GM18861 (cell line): ENCODE results near the gene PROM1.

Experiments
- ATAC-seq: cut with Tn5 transposase; IDR thresholded peaks from one replicate; pipeline ENCODE4 v1.9.1; 2021; ENCODE audit not compliant: unreplicated experiment

Gene PROM1

DNA sequence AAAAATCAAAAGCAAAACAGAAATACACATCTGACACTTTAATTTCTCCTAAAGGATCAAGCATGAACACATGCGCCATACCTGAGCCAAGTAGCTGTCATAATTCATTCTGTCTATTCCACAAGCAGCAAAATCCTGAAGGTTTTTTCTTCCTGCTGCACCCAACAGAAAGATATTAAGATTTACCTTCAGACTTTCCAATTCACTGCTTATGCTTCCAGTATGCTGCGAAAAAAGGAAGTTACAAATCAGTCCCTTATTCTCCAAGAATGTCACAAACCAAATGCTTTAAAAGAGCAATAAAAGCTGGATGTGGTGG is 91.7 kb downstream of the PROM1 start:
- no peak for ATAC-seq

DNA sequence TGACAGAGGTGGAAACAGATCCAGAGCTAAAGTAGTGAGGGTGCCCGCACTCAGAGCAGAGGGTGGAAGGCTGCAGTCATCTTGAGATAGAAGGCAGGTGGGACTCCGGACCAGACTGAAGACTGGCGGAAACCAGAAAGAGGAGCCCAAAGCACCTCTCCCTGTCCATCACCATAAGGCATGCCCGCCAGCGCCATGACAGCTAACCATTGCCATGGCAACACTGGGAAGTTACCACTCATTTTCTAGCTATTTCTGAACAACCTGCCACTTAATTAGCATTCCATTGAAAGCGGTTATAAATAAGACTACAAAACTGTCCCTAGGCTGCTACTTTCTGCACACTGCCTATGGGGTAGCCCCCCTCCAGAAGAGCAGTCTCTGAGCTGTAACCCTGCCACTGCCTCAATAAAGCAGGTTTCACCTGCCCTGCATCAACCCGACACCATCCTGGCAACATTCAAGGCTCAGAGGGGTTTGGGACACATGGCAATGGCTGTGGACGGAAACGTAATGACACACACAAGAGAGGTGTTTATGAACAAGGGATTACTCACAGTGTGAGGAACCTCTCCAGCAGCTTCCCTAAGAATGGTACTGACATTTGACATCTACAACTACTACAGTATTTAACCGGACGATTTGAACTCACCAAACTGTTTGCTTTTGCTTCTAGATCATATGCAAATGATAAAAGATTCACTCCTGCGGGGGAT is 93.1 kb downstream of the PROM1 start:
- no peak for ATAC-seq

DNA sequence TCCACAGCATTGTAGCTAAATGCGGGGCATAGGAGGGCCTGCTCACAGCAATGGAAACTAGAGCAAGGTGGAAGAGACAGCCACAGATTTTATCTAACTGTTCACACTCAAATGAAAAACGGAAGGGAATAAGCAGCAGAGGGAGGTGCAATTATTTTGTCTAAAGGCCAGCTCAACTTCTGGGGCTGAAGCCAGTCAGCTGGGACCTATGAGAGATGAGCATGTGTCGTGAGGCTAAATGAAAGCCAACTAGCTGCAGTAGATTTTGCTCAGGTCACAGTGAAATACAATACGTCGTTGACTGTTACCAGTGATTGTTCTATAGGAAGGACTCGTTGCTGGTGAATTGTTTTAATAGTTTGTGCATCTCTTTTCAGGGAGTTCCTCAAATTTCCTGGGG is 94.4 kb downstream of the PROM1 start:
- no peak for ATAC-seq

DNA sequence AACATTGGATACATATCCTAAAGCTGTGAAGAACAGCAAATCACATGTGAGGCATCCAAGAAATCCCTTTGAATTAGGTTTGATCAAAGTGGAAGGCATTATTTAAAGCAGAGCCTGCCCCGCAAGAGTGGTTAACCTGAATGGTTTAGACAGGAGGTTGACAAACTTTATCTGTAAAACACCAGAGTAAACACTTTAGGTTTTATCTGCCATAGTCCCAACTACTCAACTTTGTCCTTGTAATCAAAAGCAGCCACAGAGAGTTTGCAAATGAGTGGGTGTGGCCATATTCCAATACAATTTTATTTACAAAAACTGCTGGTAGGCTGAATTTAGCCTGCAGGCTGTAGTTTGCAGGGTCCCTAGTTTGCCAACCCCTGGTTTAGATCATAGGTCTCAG is 95.6 kb downstream of the PROM1 start:
- ATAC-seq: no peak

DNA sequence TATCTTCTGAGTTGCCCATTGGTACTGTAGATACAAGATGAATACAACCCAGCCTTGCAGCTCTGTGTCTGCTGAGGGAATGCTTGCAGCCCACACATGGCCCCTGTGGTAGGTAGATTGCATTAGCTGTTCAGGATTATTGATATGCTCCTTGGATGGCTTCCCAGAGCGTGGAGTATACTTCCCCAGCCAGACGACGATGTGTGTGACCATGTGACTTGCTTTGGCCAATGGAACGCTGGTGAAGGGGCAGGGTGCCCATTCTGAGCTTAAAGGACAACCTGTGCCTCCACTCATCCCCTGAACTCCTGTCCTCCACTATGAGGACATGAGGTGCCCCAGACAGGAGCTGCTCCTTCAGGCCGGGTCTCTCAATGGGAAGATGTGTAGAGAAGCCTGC is 96.9 kb downstream of the PROM1 start:
- ATAC-seq: no peak

DNA sequence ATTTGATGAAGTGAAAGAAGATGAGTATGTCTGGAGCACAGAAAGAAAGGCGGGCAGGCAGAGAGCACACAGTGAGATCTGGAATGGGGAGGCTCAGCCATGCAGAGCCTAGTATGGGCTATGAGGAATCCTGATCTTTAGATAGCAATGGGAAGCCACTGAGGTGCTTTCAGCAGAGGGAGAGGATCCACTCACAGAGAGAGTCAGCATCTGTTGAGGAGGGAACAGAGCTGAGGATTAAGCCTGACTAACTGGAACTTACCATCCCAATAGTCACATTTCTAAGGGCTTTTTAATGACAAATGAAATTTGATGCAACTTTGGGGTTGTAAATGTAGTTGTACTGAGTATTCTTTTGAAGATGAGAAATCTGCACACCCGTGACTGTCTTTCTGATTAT is 100.2 kb downstream of the PROM1 start:
- ATAC-seq: no peak

DNA sequence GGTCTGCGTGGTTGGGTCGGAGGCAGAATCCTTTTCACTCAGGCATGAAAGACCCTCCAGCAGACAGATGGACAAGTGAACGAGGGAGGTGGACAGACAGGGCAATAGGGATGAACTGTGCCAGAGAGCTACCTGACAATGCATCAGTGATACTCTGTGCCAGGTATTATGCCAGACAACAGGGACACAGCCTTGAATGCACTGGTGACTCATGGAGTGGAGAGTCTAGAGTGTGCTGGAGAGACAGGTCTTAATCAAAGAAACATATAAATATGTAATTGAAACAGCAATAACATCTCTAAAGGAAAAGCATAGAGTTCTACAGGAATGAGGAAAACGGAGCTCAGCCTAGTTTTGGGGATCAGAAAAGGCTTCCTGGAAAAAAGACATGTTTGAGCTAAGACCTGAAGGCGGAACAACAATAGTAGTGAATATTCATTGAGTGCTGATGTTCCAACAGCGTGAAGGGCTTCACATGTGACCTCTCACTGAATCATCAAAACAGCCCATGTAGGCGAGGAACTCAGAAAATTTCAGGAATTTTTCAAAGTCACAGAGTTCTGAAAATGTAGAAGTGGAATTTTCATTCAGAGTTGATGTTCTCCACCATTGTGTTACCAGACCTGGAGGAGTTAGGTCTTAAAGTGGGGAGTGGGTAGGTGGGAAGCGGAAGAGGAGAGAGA is 100.8 kb downstream of the PROM1 start:
- no peak for ATAC-seq

DNA sequence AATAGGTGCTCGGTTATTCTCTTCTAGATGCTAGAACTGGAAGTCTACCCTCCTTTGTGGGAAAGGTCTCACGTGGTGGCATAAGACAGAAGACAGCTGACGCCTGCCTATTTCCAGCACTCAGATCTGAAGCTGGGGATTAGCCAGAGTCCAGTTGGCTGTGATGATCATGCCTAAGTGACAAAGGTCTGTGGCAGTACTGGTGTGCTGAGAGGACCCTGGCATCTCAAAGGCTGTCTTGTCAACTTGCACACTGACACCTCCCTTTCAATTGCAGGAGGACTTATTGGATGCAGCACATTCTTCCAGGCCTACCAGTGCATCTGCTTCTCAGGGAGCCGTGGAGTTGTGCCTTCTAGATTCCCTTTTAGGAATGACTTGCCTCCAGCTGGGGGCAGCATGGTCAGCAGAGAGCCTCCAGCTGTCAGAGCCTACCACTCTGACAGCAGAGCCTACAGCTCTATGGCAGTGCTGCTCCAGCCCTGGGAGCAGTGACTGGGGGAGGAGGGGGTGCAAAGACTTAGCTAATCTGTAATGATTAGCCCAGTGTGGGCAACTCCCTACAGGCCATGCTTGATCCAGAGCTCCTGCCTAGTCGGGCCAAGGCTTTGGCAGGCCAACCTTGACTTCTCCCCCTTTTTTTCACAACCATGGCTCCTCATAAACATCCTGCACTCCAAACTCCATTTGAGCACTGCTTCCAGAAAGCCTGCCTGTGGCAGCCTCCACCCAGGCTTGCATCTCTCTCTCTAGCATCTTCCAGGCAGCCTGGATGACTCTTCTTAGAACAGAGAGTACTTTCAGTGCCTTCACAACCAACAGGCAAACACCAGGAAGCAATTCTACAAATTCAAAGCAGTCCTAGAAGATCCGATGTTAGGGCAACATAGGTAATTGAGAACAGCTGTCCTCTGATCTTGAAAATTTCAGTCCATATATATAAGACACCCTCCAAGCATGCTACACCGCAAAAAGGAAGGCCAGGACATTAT is 107.1 kb downstream of the PROM1 start:
- ATAC-seq: no peak

DNA sequence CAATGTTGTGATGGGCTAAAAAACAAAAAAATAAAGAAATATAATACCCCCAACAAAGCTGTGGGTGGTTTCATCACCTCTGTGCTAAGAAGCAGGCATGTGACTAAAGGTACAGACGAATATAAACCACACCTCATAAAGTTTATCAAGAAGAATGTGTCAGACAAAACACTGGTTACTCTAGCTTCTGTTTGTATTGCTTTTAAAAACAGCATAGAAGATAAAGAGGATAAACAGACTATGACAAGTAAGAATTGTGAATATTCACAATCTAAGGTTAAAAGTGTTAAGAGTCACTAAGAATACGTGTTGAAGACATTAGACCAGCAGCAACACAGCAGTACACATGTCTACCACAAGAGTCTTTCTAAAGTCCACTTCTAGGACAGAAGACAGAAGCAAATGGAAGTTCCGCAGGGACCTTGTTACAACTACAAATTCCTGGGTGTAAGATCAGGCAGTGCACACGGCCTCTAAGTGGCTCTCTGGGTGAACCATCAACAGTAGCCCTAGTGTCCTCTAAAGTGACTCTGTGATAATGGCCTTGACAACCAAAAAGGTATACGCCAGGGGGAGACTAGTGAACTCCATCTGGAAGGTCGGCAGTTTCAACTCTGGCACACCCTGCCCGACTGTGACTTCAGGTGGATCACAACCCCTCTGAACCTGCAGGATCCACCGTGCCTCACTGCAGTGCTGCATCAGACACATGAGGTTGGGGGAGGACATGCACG is 112.6 kb downstream of the PROM1 start:
- no peak for ATAC-seq

DNA sequence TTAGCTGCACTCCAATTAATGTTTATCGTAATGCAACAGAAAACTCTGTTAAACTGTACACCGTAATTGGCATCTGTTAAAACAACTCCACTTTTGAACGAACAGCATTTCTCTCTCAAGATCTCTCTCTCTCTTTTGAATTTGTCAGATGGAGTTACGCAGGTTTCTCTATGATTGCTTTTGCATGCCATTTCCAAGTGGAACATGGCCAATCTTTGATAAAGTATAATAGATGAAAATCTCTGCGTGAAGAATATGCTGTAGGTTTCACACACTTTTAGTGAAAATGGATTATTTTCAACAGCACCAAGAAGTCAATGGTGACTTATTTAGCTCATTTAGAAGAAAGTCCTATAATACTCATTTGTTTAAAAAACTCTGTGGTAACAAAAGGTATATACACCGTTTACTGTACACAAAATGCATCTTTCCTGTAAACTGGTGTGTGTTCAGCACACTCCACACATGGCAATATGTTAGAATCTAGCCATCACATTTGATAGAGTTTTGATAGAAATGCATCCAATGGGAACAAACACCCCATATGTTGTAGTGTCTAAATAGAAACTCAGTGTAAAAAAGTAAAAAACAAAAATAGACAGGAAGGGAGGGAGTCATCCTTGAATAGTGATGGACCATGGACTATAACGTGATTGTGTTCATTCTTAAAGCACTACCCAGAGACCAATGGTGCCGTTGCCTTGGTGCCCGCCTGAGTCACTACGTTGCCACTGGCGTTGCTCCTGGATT is 115.1 kb downstream of the PROM1 start:
- ATAC-seq: no peak

DNA sequence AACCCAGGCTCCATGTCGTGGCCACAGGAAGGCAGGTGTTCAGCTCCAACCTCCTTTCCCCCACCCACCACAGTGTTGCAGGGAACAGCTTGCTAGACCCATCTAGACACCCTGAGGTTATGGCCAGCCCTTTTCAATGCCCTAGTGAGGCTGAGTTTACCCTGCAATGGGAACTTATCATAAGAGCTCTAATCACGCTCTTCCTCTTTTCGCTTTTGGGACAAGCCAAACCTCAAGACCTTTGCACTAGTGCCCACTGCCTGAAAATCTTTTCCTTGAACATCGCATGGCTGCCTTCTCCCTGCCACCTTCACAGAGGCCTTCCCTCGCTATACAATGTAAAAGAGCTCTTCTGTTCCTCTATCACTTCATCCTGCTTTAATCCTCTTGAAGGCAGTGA is 118.5 kb downstream of the PROM1 start:
- no peak for ATAC-seq

DNA sequence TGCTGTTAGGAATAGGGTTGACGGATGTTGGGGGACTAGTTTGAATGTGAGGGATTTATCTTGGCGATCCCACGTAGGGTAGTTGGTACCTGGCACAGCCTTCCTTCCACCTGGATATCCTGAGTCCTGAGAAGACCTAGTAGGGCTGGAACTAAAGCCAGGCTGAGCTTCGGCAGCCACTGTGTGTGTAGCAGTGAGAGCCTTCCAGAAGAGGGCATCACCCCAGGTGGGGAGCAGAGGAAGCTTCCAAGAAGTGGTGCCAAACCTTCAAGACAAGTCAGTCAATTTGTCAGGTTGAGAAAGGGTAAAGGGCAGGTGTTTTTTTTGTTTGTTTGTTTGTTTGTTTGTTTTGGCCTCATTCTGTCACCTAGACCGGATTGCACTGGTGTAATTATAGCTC is 119.7 kb downstream of the PROM1 start:
- no peak for ATAC-seq

DNA sequence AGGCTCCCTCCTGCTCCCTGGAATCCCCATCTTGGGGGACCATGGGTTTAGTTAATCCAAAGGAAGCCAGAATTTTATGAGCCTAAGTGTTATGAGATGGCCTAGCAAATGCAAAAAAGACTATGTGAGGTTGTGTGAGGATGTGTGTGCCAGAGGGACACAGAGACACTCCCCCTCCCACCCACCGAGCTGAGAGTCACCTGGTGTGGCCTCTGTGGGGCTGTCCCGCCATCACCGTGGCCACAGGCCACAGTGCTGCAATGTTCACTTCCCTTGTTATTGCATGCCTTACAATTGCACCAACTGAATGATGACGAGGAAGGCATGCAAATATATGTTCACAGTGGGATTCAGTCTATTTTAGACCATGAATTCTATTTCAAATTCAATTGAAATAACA is 120.2 kb downstream of the PROM1 start:
- ATAC-seq: peak; percentile 56

DNA sequence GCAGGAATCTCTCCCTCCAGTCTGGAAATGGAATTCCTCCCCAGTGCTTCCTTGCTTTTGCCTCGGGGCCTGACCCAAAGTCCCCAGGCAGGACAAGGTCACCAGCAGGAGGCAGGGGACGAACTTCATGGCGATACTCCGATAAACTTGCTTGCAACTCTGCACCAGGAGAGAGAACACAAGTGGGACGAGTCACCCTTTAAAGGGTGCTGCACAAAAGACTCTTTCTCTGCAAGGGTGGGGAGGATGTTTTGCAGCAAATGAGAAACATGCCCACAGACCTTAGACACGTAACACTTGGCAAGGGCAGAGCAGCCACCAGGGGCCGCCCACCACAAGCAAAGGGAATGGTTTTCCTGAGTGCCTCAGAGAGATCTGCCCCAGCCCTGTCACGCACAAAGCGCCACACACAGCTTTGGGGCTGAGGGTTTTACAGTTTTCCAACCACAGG is 120.8 kb downstream of the PROM1 start, which contains the start of gene FGFBP2:
Gene FGFBP2, minus strand, starts transcription at position 175 of the 451 bp plus-strand sequence. Its CDS starts 46 bp downstream, at position 129.
- no peak for ATAC-seq

DNA sequence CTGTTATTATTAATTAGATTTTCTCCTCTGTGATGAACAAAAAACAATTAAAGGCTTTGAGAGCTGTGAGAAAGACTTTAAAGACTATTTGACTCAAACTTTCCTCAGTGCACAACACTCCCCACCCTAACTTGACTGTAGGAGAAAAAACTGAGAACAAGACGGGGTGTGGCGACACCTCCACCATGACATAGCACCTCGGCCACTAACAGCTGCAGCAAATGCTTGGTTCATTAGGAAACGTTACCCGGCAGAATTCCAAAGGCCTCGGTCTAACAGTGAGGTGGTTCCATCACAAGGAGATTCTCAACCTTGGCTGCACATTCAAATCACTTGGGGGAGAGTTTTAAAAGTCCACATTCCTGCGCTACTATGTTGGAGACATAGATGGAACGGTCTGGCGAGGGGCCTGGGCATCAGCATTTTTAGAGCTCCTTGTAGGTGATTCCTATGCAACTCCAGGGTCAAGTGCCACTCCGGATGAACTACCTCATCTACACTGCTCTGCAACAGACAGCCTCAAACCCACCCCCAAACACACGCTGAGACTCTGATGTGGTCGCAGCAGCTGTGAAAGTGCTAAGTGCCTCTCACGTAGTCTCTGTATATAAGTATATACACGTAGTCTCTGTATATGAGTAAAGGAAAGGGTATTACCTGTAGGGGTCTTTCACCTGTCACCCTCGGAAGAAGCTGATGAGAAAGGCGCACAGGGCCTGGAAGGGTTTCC is 121.9 kb downstream of the PROM1 start:
- ATAC-seq: no peak

DNA sequence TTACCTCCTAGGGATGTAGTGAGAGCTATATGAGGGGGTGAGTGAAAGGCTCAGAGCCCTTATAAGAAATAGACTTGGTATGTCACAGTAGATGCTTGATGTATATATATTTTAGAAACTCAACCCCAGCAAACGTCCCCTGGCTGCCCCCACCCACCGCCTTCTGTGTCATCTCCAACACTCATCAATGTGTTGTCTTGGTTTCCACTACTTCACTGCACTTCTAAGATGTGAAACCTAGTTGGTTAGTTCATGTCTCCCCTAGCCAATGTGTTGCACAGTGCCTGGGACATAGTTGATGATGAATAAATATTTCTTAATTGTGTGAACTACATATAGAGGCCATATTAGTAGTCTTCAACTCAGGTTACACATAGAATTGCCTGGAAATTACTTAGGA is 125.3 kb downstream of the PROM1 start:
- ATAC-seq: no peak

DNA sequence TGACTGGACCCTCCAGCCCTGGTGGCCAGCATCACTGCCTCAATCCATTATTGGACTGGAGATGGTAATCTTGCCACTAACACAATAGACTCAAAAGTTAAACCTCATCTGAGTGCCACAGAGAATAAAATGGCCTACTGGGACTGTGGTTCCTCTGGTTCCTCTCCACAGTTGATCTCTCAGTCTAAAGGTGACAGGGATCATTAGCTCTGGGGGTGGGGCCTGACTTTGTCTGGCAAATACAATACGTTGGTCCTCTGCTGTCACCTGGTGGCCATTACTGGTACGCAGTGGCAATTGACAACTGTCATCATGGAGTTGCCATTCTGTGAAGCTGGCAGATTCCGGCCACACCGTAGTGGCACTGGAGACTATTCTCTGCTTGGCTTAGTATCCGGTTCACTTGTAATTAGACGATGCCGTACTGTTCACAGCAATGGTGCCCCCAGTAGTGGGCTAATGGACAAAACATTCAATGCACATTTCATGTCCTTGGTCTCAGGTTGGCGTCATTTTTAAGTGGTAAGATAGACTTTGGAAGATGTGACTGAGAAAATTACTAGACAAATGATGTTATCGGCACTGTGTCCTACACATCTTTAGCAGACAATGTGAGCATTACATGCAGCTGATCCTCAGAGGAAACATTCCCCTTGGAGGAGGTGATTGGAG is 127.5 kb downstream of the PROM1 start:
- peak; percentile 95 for ATAC-seq

DNA sequence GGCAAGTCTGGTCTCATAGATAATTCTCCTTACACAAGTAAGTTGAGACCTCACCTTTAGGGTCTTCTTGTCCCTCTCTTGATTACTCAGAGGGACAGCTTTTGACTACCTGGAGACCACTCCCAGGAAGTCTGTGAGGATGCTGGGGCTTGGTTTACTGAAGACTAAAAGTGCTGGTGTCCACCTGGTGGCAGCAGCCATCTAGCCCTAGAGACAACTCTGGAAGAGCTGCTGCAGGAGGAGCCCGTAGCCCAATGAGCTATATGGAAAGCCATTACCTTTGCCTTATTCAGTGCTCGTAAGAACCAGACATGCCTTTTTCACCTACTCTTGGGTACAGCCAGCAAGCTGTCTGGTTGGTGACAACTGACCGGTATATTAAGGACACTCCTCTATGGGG is 128.2 kb downstream of the PROM1 start:
- no peak for ATAC-seq

DNA sequence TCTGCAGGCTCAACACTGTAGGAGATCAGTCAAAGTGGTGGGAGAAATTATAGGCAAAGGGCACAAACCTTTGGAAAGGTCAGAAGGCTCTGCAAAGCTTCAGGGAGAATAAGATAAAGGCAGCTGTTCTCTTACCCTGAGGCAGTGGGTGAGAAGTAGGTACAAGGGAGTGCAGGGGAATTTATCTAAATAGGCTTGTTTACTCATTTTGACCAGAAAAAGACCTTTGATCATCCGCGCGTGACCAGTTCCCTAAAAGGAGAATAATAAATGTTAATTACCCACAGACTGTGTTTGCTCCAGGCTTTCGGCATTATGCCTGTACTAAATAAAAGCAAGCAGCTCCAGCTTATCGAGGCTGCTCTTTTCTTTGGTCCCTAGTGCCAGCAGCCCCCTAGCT is 130.2 kb downstream of the PROM1 start:
- ATAC-seq: no peak
